B cell (primary cell): ENCODE data around the gene RNF112.

ENCODE experiments used
- CTCF ChIP-seq: fragments of 200-600 bp; IDR thresholded peaks from one replicate; pipeline ENCODE4 v1.8.0; 2022; ENCODE audit warnings: antibody characterized with exemption, mild to moderate bottlenecking
- EZH2 ChIP-seq: IDR thresholded peaks from 2 replicates; pipeline ENCODE4 v1.6.1; 2012; ENCODE audit warnings: borderline replicate concordance, low read depth, mild to moderate bottlenecking, moderate library complexity, low read length; ENCODE audit not compliant: insufficient read depth, poor library complexity, severe bottlenecking

- TF ChIP-seq CTCF (no peak), EZH2 (no peak)
These were observed 46.0 kb downstream of the RNF112 start for GRCh38 chr17:19457046-19457445.
